MG63 (cell line): ENCODE data around the gene ZMYM5. TPM values are rescaled to one million over a fixed set of nuclear protein-coding genes. Genes with fewer than 3 reads are reported as not detected.
"Not testable (repeated sequence)": the region's sequence is repeated elsewhere in the genome, so short reads cannot be mapped to it uniquely, and the experiment has no call there.

ENCODE experiments used
- DNase-seq: peaks from one replicate; pipeline ENCODE4 v3.0.0-alpha.2; 2020
- H3K27me3 ChIP-seq: fragments of 250-450 bp; sonication (Bioruptor Pico); 2 replicates; pipeline ENCODE4 v1.5.1; 2020; ENCODE audit warnings: mild to moderate bottlenecking, moderate library complexity
- H3K36me3 ChIP-seq: fragments of 250-450 bp; sonication (Bioruptor Pico); 2 replicates; pipeline ENCODE4 v1.5.1; 2020; ENCODE audit warnings: mild to moderate bottlenecking, moderate library complexity
- H3K4me3 ChIP-seq: fragments of 250-450 bp; sonication (Bioruptor Pico); 2 replicates; pipeline ENCODE4 v1.5.1; 2020; ENCODE audit warnings: mild to moderate bottlenecking, moderate library complexity
- H3K9me3 ChIP-seq: fragments of 250-450 bp; sonication (Bioruptor Pico); 2 replicates; pipeline ENCODE4 v1.5.1; 2020; ENCODE audit warnings: mild to moderate bottlenecking, moderate library complexity
- total RNA-seq: library from RNA; depleted of rRNA; stranded (reverse); fragments of >200 nt; shearing (Covaris generic); gene quantifications from 2 replicates; pipeline ENCODE4 v1.2.3, GENCODE V29; 2014; ENCODE audit warnings: low replicate concordance

ZMYM5 gene
- total RNA-seq, 1 experiment from 2014 or later = 11.0 TPM

- Histone ChIP-seq H3K4me3 (no peak overlapping the region), H3K9me3 (no peaks in the 10 kb centered on the region), H3K36me3 (peaks cover 26% of the 10 kb centered on the region), H3K27me3 (no peaks in the 10 kb centered on the region)
- DNase-seq = peak; percentile 84
These were observed 17.7 kb downstream of the ZMYM5 start for GRCh38 chr13:19845758-19846157.

- Histone ChIP-seq H3K36me3 (peaks cover 40% of the 10 kb centered on the region), H3K4me3 (no peak overlapping the region), H3K27me3 (no peaks in the 10 kb centered on the region), H3K9me3 (no peaks in the 10 kb centered on the region; the same call in 1 of the 2 replicates)
- no peak for DNase-seq
These were observed 24.6 kb downstream of the ZMYM5 start for GRCh38 chr13:19838865-19839275.

DNA sequence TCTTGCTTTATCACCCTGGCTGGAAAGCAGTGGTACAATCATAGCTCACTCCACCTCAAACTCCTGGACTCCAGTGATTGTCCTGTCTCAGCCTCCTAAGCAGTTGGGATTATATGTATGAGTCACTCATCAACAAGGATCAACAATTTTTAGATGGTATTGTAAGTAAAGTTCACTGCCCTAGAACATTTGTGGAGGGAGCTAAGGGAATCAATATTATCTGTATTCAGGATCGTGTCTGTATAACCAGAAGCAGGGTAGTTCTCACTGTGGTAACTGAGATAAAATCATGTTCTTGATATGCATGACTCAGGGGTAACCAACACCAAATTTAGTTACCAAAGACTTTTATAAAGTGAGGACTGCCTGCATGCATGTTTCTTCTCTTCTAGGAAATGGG lies 27.0 kb downstream of the ZMYM5 start:
- no peak overlapping the region for H3K4me3 ChIP-seq
- H3K36me3 ChIP-seq = peaks cover 60% of the 10 kb centered on the region
- H3K27me3 ChIP-seq = no peaks in the 10 kb centered on the region
- H3K9me3 ChIP-seq = no peaks in the 10 kb centered on the region; the same call in 1 of the 2 replicates
- DNase-seq = peak; percentile 19

DNA sequence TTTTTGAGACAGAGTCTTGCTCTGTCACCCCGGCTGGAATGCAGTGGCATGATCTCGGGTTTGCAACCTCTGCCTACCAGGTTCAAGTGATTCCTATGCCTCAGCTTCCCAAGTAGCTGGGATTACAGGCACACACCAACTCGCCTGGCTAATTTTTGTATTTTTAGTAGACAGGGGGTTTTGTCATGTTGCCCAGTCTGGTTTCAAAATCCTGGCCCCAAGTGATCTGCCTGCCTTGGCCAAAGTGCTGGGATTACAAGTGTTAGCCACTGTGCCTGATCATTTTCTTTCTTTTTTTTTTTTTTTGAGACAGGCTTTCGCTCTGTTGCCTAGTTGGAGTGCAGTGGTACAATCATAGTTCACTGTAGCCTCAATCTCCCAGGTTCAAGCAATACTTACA lies 28.7 kb downstream of the ZMYM5 start:
- DNase-seq = no peak
- Histone ChIP-seq H3K27me3 (no peaks in the 10 kb centered on the region), H3K9me3 (no peaks in the 10 kb centered on the region; the same call in 1 of the 2 replicates), H3K4me3 (no peak overlapping the region), H3K36me3 (peaks cover 60% of the 10 kb centered on the region)

DNA sequence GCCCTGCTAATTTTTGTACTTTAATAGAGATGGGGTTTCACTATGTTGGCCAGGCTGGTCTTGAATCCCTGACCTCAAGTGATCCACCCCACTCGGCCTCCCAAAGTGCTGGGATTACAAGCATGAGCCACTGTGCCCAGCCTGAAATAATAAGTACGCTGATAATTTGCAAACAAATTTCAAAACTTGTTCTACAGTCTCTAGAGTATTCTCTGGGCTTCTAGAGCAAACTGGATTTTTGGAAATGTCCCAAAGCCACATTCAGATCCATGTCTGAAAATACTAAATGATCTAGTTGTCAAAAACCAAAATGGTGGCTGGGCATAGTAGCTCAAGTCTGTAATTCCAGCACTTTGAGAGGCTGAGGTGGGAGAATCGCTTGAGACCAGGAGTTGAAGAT lies 40.8 kb downstream of the ZMYM5 start:
- H3K4me3 ChIP-seq = no peak overlapping the region
- H3K27me3 ChIP-seq = no peaks in the 10 kb centered on the region
- peaks cover 31% of the 10 kb centered on the region for H3K36me3 ChIP-seq
- no peak for DNase-seq
- no peaks in the 10 kb centered on the region for H3K9me3 ChIP-seq

- H3K9me3 ChIP-seq = no peaks in the 10 kb centered on the region
- H3K27me3 ChIP-seq = no peaks in the 10 kb centered on the region
- DNase-seq = no peak
- no peak overlapping the region for H3K4me3 ChIP-seq
- peaks cover 18% of the 10 kb centered on the region for H3K36me3 ChIP-seq
These were observed 45.1 kb downstream of the ZMYM5 start for GRCh38 chr13:19818223-19818842.

DNA sequence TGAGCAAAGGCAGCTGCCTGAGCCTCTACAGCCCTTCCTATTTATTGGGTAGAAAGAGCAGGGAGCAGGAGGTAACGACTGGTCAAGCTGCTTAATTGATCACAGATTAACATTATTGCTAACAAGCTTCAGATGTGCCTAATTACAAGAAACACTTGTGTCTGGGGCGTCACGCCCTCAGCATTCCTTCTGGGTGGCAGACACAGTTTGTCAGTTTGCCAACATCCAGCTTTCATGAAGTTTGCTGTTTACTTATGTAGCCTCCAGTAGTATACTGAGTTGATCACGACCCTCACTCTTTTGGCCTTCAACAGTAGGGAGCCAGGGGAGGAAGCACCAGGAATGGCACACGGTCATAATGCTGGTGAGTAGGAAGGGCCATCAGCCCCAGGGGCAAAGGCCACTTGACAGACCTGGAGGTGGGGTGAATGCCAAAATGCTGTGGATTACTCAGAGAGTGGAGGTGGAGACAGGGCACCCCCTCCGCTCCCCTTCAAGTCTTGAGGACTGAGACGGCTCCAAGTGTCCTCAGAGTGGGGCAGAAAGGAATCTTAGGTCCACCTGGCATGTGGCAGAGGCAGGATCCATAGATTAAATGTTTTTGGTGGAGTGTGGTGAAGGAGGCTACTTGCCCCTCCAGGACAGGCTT lies 45.8 kb downstream of the ZMYM5 start:
- Histone ChIP-seq H3K36me3 (peaks cover 16% of the 10 kb centered on the region), H3K27me3 (no peaks in the 10 kb centered on the region), H3K4me3 (no peak overlapping the region), H3K9me3 (no peaks in the 10 kb centered on the region)
- no peak for DNase-seq

DNA sequence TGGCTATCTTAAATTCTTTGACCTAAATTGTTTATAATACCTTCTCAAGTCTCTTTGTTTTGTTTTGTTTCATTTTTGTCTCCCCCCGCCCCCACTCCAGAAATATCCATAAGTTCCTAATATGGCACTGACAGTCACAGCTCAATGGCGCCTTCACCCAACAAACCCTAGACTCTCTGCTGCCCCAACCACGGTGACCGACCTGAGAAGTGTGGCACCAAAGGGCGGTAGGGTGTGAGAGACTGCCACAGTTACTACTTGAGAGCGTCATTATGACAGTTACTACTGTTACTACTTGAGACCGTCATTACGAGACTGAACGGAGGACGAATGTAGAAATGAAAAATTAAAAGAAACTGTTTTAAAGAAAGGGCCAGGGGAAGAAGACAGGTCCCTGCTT lies 46.3 kb downstream of the ZMYM5 start:
- Histone ChIP-seq H3K27me3 (no peaks in the 10 kb centered on the region), H3K4me3 (no peak overlapping the region), H3K36me3 (peaks cover 14% of the 10 kb centered on the region), H3K9me3 (no peaks in the 10 kb centered on the region)
- no peak for DNase-seq

DNA sequence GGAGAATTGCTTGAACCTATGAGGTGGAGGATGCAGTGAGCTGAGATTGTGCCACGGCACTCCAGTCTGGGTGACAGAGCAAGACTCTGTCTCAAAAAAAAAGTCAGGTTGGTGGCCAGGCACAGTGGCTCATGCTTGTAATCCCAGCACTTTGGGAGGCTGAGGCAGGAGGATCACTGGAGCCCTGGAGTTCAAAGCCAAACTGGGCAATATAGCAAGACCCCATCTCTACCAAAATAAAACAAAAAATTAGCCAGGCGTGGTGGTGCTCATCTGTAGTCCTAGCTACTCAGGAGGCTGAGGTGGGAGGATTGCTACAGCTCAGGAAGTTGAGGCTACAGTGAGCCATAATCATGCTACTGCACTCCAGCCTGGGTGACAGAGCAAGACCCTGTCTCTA lies 47.6 kb downstream of the ZMYM5 start:
- not testable (repeated sequence) for H3K9me3 ChIP-seq, H3K27me3 ChIP-seq, H3K4me3 ChIP-seq, DNase-seq
- peaks cover 12% of the 10 kb centered on the region for H3K36me3 ChIP-seq

- peak; percentile 5 for DNase-seq
- Histone ChIP-seq H3K36me3 (no peaks in the 10 kb centered on the region; the same call in 1 of the 2 replicates), H3K9me3 (no peaks in the 10 kb centered on the region), H3K27me3 (no peaks in the 10 kb centered on the region), H3K4me3 (no peak overlapping the region)
These were observed 52.2 kb downstream of the ZMYM5 start for GRCh38 chr13:19810996-19811881.

- H3K36me3 ChIP-seq = no peaks in the 10 kb centered on the region; the same call in 1 of the 2 replicates
- no peaks in the 10 kb centered on the region for H3K9me3 ChIP-seq
- no peaks in the 10 kb centered on the region for H3K27me3 ChIP-seq
- no peak overlapping the region for H3K4me3 ChIP-seq
- no peak for DNase-seq
These were observed 53.3 kb downstream of the ZMYM5 start for GRCh38 chr13:19810151-19810550.

- DNase-seq = no peak
- Histone ChIP-seq H3K4me3 (no peak overlapping the region), H3K27me3 (no peaks in the 10 kb centered on the region), H3K36me3 (no peaks in the 10 kb centered on the region), H3K9me3 (no peaks in the 10 kb centered on the region)
These were observed 57.7 kb downstream of the ZMYM5 start for GRCh38 chr13:19805765-19806164.

- Histone ChIP-seq H3K9me3 (no peaks in the 10 kb centered on the region), H3K27me3 (no peaks in the 10 kb centered on the region), H3K36me3 (no peaks in the 10 kb centered on the region), H3K4me3 (no peak overlapping the region)
- no peak for DNase-seq
These were observed 67.5 kb downstream of the ZMYM5 start for GRCh38 chr13:19795956-19796355.

- H3K27me3 ChIP-seq = no peaks in the 10 kb centered on the region
- no peak for DNase-seq
These were observed 68.8 kb downstream of the ZMYM5 start for GRCh38 chr13:19794631-19795030.

DNA sequence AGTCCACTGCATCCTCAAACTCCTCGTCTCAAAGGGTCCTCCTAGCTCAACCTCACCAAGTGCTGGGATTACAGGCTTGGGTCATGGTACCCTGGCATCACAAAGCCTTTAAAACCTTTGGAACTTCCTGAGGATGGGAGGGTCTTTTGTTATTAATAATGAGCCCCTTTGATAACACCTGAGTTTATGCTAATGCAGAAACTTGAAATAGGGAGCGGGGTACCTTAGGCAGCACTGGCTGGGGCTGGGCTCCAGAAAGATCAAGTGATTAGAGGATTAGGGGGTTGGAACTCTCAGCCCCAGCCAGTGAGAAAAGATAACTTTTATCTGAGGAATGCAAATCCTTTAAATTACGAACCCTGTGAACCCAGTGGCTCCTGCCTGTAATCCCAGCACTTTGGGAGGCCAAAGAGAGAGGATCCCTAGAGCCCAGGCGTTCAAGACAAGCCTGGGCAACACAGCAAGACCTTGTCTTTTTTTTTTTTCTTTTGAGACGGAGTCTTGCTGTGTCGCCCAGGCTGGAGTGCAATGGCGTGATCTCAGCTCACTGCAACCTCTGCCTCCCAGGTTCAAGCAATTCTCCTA lies 71.4 kb downstream of the ZMYM5 start:
- Histone ChIP-seq H3K27me3 (no peaks in the 10 kb centered on the region), H3K9me3 (no peaks in the 10 kb centered on the region), H3K4me3 (no peak overlapping the region), H3K36me3 (no peaks in the 10 kb centered on the region)
- no peak for DNase-seq

More at GRCh38 chr13:19794631-19795030, 68.8 kb downstream of the ZMYM5 start:
- Histone ChIP-seq H3K9me3 (no peaks in the 10 kb centered on the region), H3K36me3 (no peaks in the 10 kb centered on the region), H3K4me3 (no peak overlapping the region)

- not testable (repeated sequence) for H3K27me3 ChIP-seq, H3K9me3 ChIP-seq
- Histone ChIP-seq H3K36me3 (peaks cover 12% of the 10 kb centered on the region), H3K4me3 (peak within 1 kb of the TSS; percentile 88)
- peak; percentile 93 for DNase-seq
These were observed 80.4 kb downstream of the ZMYM5 start, which contains the start of gene PSPC1 for GRCh38 chr13:19782727-19783682. PSPC1 (minus strand) TSS chr13:19782945; CDS start chr13:19782757, 188 bp downstream.
